Progenitor cell of endocrine pancreas (in vitro differentiated cells): ENCODE results near the gene GOLGB1. TPM values are rescaled to one million over a fixed set of nuclear protein-coding genes. Genes with fewer than 3 reads are reported as not detected.
"Not testable (repeated sequence)": the region's sequence is repeated elsewhere in the genome, so short reads cannot be mapped to it uniquely, and the experiment has no call there.

Experiments used
- DNase-seq: peaks from one replicate; pipeline ENCODE4 v3.0.0; 2021; ENCODE audit warnings: low spot score; ENCODE audit not compliant: unreplicated experiment
- H3K27ac Mint-ChIP-seq: 2 replicates; pipeline ENCODE4 v1.8.0; 2021; ENCODE audit warnings: mild to moderate bottlenecking, moderate library complexity, mixed read lengths
- H3K27me3 Mint-ChIP-seq: 2 replicates; pipeline ENCODE4 v1.8.0; 2021; ENCODE audit warnings: mixed read lengths
- H3K36me3 Mint-ChIP-seq: 2 replicates; pipeline ENCODE4 v1.8.0; 2022; ENCODE audit warnings: mixed read lengths; ENCODE audit not compliant: insufficient read depth
- H3K4me1 Mint-ChIP-seq: 2 replicates; pipeline ENCODE4 v1.8.0; 2021; ENCODE audit warnings: low read depth, mixed read lengths
- H3K4me3 Mint-ChIP-seq: 2 replicates; pipeline ENCODE4 v1.8.0; 2021; ENCODE audit warnings: low read depth, mild to moderate bottlenecking, moderate library complexity, mixed read lengths
- H3K9me3 Mint-ChIP-seq: 2 replicates; pipeline ENCODE4 v1.8.0; 2021; ENCODE audit warnings: low read depth, mixed read lengths
- total RNA-seq: library from RNA; stranded (reverse); gene quantifications from 2 replicates; pipeline ENCODE4 v1.2.1, GENCODE V29; 2021
- TF ChIP-seq, protein P1 (sequence below): fragments of 200-600 bp; sonication (generic); IDR thresholded peaks from one replicate; pipeline ENCODE4 v1.5.0; 2021; ENCODE audit warnings: antibody characterized with exemption, mild to moderate bottlenecking; ENCODE audit not compliant: unreplicated experiment

The GOLGB1 gene
- total RNA-seq, 1 donor from 2014 or later: 63.0 TPM

DNA sequence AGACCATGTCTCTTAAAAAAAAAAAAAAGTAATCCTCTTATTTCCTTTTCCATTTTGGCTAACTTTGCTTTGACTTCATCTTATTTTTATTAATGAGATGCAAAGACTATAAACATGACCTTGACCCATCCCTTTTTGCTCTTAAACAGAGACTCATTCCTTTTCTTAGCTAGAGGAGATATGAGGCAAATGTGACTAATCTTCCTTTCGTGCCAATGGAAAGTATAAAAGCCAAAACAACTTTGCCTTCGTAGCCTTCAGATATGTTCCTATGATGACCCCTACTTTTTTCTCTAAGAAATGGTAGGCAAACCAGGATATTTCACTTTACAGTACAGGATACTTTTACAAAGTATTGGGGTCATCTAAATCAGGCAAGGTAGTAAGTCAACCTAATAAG is 36.9 kb upstream of the GOLGB1 start:
- TF ChIP-seq, protein P1, sequence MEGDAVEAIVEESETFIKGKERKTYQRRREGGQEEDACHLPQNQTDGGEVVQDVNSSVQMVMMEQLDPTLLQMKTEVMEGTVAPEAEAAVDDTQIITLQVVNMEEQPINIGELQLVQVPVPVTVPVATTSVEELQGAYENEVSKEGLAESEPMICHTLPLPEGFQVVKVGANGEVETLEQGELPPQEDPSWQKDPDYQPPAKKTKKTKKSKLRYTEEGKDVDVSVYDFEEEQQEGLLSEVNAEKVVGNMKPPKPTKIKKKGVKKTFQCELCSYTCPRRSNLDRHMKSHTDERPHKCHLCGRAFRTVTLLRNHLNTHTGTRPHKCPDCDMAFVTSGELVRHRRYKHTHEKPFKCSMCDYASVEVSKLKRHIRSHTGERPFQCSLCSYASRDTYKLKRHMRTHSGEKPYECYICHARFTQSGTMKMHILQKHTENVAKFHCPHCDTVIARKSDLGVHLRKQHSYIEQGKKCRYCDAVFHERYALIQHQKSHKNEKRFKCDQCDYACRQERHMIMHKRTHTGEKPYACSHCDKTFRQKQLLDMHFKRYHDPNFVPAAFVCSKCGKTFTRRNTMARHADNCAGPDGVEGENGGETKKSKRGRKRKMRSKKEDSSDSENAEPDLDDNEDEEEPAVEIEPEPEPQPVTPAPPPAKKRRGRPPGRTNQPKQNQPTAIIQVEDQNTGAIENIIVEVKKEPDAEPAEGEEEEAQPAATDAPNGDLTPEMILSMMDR: no peak
- no peaks in the 10 kb centered on the region for H3K9me3 Mint-ChIP-seq
- no peak overlapping the region for H3K4me3 Mint-ChIP-seq
- DNase-seq: no peak
- peaks cover 19% of the 10 kb centered on the region for H3K36me3 Mint-ChIP-seq
- no peaks in the 10 kb centered on the region for H3K27me3 Mint-ChIP-seq
- H3K27ac Mint-ChIP-seq: no peak overlapping the region
- no peaks in the 10 kb centered on the region for H3K4me1 Mint-ChIP-seq

GRCh38 chr3:121782784-121783183 is 33.2 kb upstream of the GOLGB1 start:
- H3K36me3 Mint-ChIP-seq: peaks cover 20% of the 10 kb centered on the region
- H3K27me3 Mint-ChIP-seq, H3K4me3 Mint-ChIP-seq, H3K4me1 Mint-ChIP-seq, H3K9me3 Mint-ChIP-seq, H3K27ac Mint-ChIP-seq, DNase-seq: not testable (repeated sequence)

- no peak for DNase-seq
- TF ChIP-seq, protein P1: no peak
- no peaks in the 10 kb centered on the region for H3K9me3 Mint-ChIP-seq
Measured at GRCh38 chr3:121781611-121782010, 32.1 kb upstream of the GOLGB1 start.

DNA sequence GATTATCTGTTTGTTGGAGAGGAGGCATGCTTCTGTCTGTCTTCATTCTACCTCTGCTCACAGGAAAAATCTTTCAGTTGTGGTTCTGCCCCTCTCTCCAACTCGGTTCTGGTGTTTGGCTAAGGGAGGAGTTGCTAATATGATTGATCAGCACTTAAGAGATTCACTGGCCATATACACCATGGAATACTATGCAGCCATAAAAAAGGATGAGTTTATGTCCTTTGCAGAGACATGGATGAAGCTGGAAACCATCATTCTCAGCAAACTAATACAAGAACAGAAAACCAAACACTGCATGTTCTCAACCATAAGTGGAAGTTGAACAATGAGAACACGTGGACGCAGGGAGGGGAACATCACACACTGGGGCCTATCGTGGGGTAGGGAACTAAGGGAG is 25.6 kb upstream of the GOLGB1 start:
- not testable (repeated sequence) for H3K4me3 Mint-ChIP-seq, H3K27me3 Mint-ChIP-seq, H3K27ac Mint-ChIP-seq, H3K4me1 Mint-ChIP-seq, DNase-seq, H3K9me3 Mint-ChIP-seq
- H3K36me3 Mint-ChIP-seq: peaks cover 47% of the 10 kb centered on the region

More at GRCh38 chr3:121781611-121782010, 32.1 kb upstream of the GOLGB1 start:
- Mint-ChIP-seq H3K27me3 (no peaks in the 10 kb centered on the region), H3K4me3 (no peak overlapping the region), H3K27ac (no peak overlapping the region), H3K4me1 (no peaks in the 10 kb centered on the region), H3K36me3 (peaks cover 23% of the 10 kb centered on the region)

GRCh38 chr3:121769246-121769645 is 19.7 kb upstream of the GOLGB1 start:
- Mint-ChIP-seq H3K27me3 (no peaks in the 10 kb centered on the region), H3K4me3 (no peak overlapping the region), H3K27ac (no peak overlapping the region), H3K9me3 (no peaks in the 10 kb centered on the region), H3K36me3 (peaks cover 22% of the 10 kb centered on the region), H3K4me1 (peaks cover 8% of the 10 kb centered on the region)
- TF ChIP-seq, protein P1: no peak
- no peak for DNase-seq

- no peak overlapping the region for H3K4me3 Mint-ChIP-seq
- peaks cover 15% of the 10 kb centered on the region for H3K36me3 Mint-ChIP-seq
- DNase-seq: no peak
- no peaks in the 10 kb centered on the region for H3K27me3 Mint-ChIP-seq
- TF ChIP-seq, protein P1: no peak
- peaks cover 11% of the 10 kb centered on the region for H3K4me1 Mint-ChIP-seq
- H3K27ac Mint-ChIP-seq: no peak overlapping the region
- no peaks in the 10 kb centered on the region for H3K9me3 Mint-ChIP-seq
Measured at GRCh38 chr3:121768452-121768851, 18.9 kb upstream of the GOLGB1 start.
